ENCODE measurements around the gene ECT2.
A peak's percentile ranks its signal among the peaks of the same experiment; 100 is the strongest.
"Not testable (repeated sequence)": the region's sequence is repeated elsewhere in the genome, so short reads cannot be mapped to it uniquely, and the experiment has no call there.

Gene ECT2

DNA sequence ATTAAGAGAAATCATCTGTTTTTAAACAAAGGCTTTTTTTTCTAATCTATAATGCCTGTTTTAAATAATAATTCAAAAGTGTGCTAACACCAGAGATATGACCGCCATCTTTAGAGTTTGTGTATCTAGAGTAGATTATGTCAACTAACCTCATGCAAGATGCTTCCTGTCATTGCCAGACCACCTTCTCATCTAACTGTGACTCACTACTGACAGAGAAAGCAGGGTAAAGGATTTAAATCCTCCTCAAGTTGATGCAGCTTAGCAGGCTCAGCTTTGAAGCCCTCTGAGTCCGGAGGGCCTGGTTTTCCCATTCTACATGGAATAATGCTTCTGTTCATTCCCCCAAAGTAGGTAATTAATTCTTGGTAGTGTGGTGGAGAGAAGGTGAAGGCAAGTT lies 108.5 kb downstream of the ECT2 start:
- DNase-seq (ENCODE audit: low read depth) = peak; percentile 34

DNA sequence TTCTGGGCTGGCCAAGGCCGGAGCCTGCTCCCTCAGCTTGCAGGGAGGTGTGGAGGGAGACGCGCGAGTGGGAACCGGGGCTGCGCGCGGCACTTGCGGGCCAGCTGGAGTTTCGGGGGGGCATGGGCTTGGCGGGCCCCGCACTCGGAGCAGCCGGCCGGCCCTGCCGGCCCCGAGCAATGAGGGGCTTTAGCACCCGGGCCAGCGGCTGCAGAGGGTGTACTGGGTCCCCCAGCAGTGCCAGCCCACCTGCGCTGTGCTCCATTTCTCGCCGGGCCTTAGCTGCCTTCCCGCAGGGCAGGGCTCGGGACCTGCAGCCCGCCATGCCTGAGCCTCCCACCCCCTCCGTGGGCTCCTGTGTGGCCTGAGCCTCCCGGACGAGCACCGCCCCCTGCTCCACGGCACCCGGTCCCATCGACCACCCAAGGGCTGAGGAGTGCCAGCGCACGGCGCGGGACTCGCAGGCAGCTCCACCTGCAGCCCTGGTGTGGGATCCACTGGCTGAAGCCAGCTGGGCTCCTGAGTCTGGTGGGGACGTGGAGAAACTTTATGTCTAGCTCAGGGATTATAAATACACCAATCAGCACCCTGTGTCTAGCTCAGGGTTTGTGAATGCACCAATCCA lies 116.3 kb downstream of the ECT2 start:
- DNase-seq (ENCODE audit: low read depth) = not testable (repeated sequence)

GRCh38 chr3:172868582-172869200 lies 118.2 kb downstream of the ECT2 start:
- no peak for DNase-seq (ENCODE audit: low read depth)

DNA sequence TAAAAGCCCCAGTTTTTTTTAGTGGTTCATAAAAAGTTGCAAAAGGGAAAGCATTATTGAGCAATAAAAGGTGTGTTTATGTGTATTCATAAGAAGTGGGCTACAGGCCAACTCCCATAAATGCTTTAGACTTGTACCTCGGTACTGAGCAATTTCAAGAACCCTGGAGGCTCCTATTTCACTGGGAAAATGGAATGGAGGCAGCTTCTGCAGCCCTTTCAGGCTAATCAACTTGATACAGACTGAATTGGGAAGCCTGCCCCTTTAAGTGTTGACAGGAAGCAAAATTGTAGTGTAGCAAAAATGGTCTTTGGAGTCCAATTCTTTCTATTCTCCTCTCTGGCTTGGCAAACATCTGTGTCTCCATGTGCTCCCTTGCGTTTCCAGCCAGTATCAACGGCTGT lies 118.8 kb downstream of the ECT2 start:
- DNase-seq (ENCODE audit: low read depth) = peak; percentile 72

- DNase-seq (ENCODE audit: low read depth) = no peak
These were observed 119.4 kb downstream of the ECT2 start for GRCh38 chr3:172869784-172870518.
